MG63 (cell line): Measurements from ENCODE around the gene HSPA6. TPM values are rescaled to one million over a fixed set of nuclear protein-coding genes. Genes with fewer than 3 reads are reported as not detected.
A peak's percentile ranks its signal among the peaks of the same experiment; 100 is the strongest.
"Not testable (repeated sequence)": the region's sequence is repeated elsewhere in the genome, so short reads cannot be mapped to it uniquely, and the experiment has no call there.

Experiments
- DNase-seq: peaks from one replicate; pipeline ENCODE4 v3.0.0-alpha.2; 2020
- H3K27me3 ChIP-seq: fragments of 250-450 bp; sonication (Bioruptor Pico); 2 replicates; pipeline ENCODE4 v1.5.1; 2020; ENCODE audit warnings: mild to moderate bottlenecking, moderate library complexity
- H3K36me3 ChIP-seq: fragments of 250-450 bp; sonication (Bioruptor Pico); 2 replicates; pipeline ENCODE4 v1.5.1; 2020; ENCODE audit warnings: mild to moderate bottlenecking, moderate library complexity
- H3K4me3 ChIP-seq: fragments of 250-450 bp; sonication (Bioruptor Pico); 2 replicates; pipeline ENCODE4 v1.5.1; 2020; ENCODE audit warnings: mild to moderate bottlenecking, moderate library complexity
- H3K9me3 ChIP-seq: fragments of 250-450 bp; sonication (Bioruptor Pico); 2 replicates; pipeline ENCODE4 v1.5.1; 2020; ENCODE audit warnings: mild to moderate bottlenecking, moderate library complexity
- total RNA-seq: library from RNA; depleted of rRNA; stranded (reverse); fragments of >200 nt; shearing (Covaris generic); gene quantifications from 2 replicates; pipeline ENCODE4 v1.2.3, GENCODE V29; 2014; ENCODE audit warnings: low replicate concordance

Gene HSPA6
- total RNA-seq, 1 experiment from 2014 or later, result 1.1 TPM

GRCh38 chr1:161499099-161500039, 25.0 kb upstream of the HSPA6 start:
- Histone ChIP-seq H3K9me3 (no peaks in the 10 kb centered on the region), H3K36me3 (no peaks in the 10 kb centered on the region), H3K27me3 (no peaks in the 10 kb centered on the region), H3K4me3 (no peak overlapping the region)
- no peak for DNase-seq

GRCh38 chr1:161501234-161501633, 23.1 kb upstream of the HSPA6 start:
- Histone ChIP-seq H3K4me3 (no peak overlapping the region), H3K36me3 (no peaks in the 10 kb centered on the region), H3K9me3 (no peaks in the 10 kb centered on the region), H3K27me3 (no peaks in the 10 kb centered on the region)
- DNase-seq, result no peak

- Histone ChIP-seq H3K4me3 (no peak overlapping the region), H3K36me3 (no peaks in the 10 kb centered on the region), H3K9me3 (no peaks in the 10 kb centered on the region), H3K27me3 (no peaks in the 10 kb centered on the region)
- no peak for DNase-seq
Observed at GRCh38 chr1:161502181-161502580, 22.2 kb upstream of the HSPA6 start.

GRCh38 chr1:161502641-161503393, 21.5 kb upstream of the HSPA6 start:
- Histone ChIP-seq H3K4me3 (no peak overlapping the region), H3K27me3 (no peaks in the 10 kb centered on the region), H3K36me3 (no peaks in the 10 kb centered on the region), H3K9me3 (no peaks in the 10 kb centered on the region)
- DNase-seq, result no peak

GRCh38 chr1:161503394-161503748, 21.0 kb upstream of the HSPA6 start:
- DNase-seq, result no peak
- Histone ChIP-seq H3K4me3 (no peak overlapping the region), H3K27me3 (no peaks in the 10 kb centered on the region), H3K9me3 (no peaks in the 10 kb centered on the region), H3K36me3 (no peaks in the 10 kb centered on the region)

GRCh38 chr1:161505686-161506085, 18.7 kb upstream of the HSPA6 start:
- Histone ChIP-seq H3K9me3 (no peaks in the 10 kb centered on the region), H3K27me3 (no peaks in the 10 kb centered on the region), H3K36me3 (no peaks in the 10 kb centered on the region), H3K4me3 (no peak overlapping the region)
- DNase-seq, result no peak

GRCh38 chr1:161506336-161507223, 17.8 kb upstream of the HSPA6 start:
- H3K27me3 ChIP-seq, result no peaks in the 10 kb centered on the region
- H3K36me3 ChIP-seq, result no peaks in the 10 kb centered on the region
- peak; percentile 15 for DNase-seq
- H3K4me3 ChIP-seq, result no peak overlapping the region
- no peaks in the 10 kb centered on the region for H3K9me3 ChIP-seq

GRCh38 chr1:161510477-161510876, 13.9 kb upstream of the HSPA6 start:
- H3K9me3 ChIP-seq, result no peaks in the 10 kb centered on the region
- no peaks in the 10 kb centered on the region for H3K27me3 ChIP-seq
- no peak overlapping the region for H3K4me3 ChIP-seq
- DNase-seq, result no peak
- H3K36me3 ChIP-seq, result no peaks in the 10 kb centered on the region

- Histone ChIP-seq H3K9me3 (no peaks in the 10 kb centered on the region), H3K4me3 (no peak overlapping the region), H3K36me3 (no peaks in the 10 kb centered on the region), H3K27me3 (no peaks in the 10 kb centered on the region)
- DNase-seq, result no peak
Observed at GRCh38 chr1:161511018-161511755, 13.2 kb upstream of the HSPA6 start.

- H3K9me3 ChIP-seq, result no peaks in the 10 kb centered on the region
Observed at GRCh38 chr1:161511756-161512060, 12.6 kb upstream of the HSPA6 start.

GRCh38 chr1:161512636-161513447, 11.5 kb upstream of the HSPA6 start:
- DNase-seq, H3K36me3 ChIP-seq, H3K27me3 ChIP-seq, H3K9me3 ChIP-seq, H3K4me3 ChIP-seq: not testable (repeated sequence)

More at GRCh38 chr1:161511756-161512060, 12.6 kb upstream of the HSPA6 start:
- Histone ChIP-seq H3K4me3 (no peak overlapping the region), H3K27me3 (no peaks in the 10 kb centered on the region), H3K36me3 (no peaks in the 10 kb centered on the region)
- no peak for DNase-seq

GRCh38 chr1:161513448-161513780, 10.9 kb upstream of the HSPA6 start:
- not testable (repeated sequence) for H3K4me3 ChIP-seq, H3K36me3 ChIP-seq, H3K9me3 ChIP-seq, DNase-seq, H3K27me3 ChIP-seq

- DNase-seq, H3K27me3 ChIP-seq, H3K4me3 ChIP-seq, H3K9me3 ChIP-seq, H3K36me3 ChIP-seq: not testable (repeated sequence)
Observed at GRCh38 chr1:161513953-161514352, 10.4 kb upstream of the HSPA6 start.

- not testable (repeated sequence) for DNase-seq, H3K36me3 ChIP-seq, H3K9me3 ChIP-seq, H3K27me3 ChIP-seq
- peak overlapping the region; percentile 62; the same call in 1 of the 2 replicates for H3K4me3 ChIP-seq
Observed at GRCh38 chr1:161523041-161523816, 1.1 kb upstream of the HSPA6 start.

GRCh38 chr1:161524742-161525291, 477 bp downstream of the HSPA6 start:
- H3K36me3 ChIP-seq, DNase-seq, H3K4me3 ChIP-seq: not testable (repeated sequence)

More at GRCh38 chr1:161524742-161525291, 477 bp downstream of the HSPA6 start:
- H3K27me3 ChIP-seq, H3K9me3 ChIP-seq: not testable (repeated sequence)
